HUES48 (cell line): ENCODE results near the gene ISYNA1.

Source experiments
- H3K27ac ChIP-seq: one replicate; pipeline ENCODE4 v1.7.0; 2013; ENCODE audit warnings: low read depth, low read length, inconsistent platforms
- H3K27me3 ChIP-seq: 2 replicates; pipeline ENCODE4 v1.6.1; 2013; ENCODE audit warnings: mild to moderate bottlenecking, low read length; ENCODE audit not compliant: control insufficient read depth, insufficient read depth
- H3K36me3 ChIP-seq: 2 replicates; pipeline ENCODE4 v1.6.1; 2013; ENCODE audit warnings: low read length; ENCODE audit not compliant: control insufficient read depth, insufficient read depth
- H3K4me1 ChIP-seq: 2 replicates; pipeline ENCODE4 v1.6.1; 2013; ENCODE audit warnings: mild to moderate bottlenecking, low read length; ENCODE audit not compliant: control insufficient read depth, insufficient read depth
- H3K4me3 ChIP-seq: 2 replicates; pipeline ENCODE4 v1.5.1; 2013; ENCODE audit warnings: mild to moderate bottlenecking, low read depth, low read length
- H3K9ac ChIP-seq: 2 replicates; pipeline ENCODE4 v1.6.1; 2013; ENCODE audit warnings: mild to moderate bottlenecking, low read depth, low read length, moderate library complexity
- H3K9me3 ChIP-seq: 2 replicates; pipeline ENCODE4 v1.6.1; 2013; ENCODE audit warnings: low read length; ENCODE audit not compliant: control insufficient read depth, insufficient read depth

Gene ISYNA1

DNA sequence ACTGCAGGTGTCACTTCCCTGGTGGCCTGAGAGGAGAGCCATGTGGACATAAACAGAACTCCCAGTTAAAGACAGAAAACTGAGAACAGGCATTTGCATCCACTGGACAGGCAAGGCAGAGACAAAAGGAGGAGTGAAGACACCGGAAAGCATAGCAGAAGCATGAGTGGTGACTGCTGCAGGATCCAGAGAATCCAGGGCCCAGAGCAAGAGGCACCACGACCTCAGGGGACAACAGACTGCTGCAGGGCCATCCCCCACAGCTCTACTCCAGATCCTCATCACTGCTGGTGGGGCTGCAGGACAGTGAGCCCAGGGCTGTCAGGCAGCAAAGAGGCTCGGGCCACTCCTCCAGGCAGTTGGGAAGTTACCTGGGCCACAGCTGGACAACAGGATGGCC, 14.5 kb upstream of the ISYNA1 start:
- Histone ChIP-seq H3K9me3 (no peaks in the 10 kb centered on the region), H3K36me3 (peaks cover 29% of the 10 kb centered on the region), H3K27ac (no peak overlapping the region), H3K9ac (no peak overlapping the region), H3K4me3 (no peak overlapping the region), H3K4me1 (0 out of 2 replicates have a peak, but pooled peaks cover 3% of the 10 kb centered on the region), H3K27me3 (no peaks in the 10 kb centered on the region)

DNA sequence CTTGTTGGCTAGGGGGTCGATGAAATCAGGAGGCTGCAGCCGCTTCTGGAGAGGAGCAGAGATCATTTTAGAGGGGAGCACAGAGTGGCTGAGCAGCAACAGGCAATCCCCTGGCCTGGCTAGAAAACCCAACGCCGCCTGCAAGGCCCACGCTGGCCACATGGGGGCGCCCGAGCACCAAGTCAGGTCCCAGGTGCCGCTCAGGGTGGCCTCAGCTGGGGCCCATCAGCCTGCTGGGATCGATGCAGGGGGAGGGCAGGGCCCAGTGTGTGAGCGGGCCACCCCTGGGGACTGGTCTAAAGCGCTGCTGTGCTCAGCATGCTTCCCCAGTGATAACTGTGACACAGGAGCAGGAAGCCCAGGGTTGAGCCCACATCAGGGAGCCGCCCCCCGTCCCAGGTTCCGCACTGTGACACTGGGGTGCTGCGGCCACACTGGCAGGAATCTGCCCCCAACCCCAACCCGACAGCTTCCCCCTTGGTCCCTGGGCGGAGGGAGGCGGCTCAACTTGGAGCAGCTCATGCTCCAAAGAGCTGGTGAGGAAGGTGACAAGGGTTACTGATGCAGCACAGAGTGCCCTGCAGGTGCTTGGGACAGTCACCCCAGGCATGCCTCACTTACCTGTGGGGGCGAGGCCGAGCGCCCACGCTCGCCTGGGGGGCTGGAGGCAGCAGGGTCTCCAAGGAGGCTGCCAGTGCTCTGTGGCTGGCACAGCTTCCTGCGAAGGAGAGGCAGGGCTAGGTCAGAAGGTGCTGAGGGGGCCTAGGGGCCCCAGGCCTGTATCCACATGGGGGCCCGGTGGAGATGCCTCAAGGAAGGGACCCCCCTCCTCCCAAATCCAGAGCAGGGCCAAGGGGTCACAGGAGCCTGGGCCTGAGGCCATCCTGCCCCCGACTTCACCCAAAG, 13.3 kb upstream of the ISYNA1 start:
- H3K27me3 ChIP-seq = no peaks in the 10 kb centered on the region
- peaks cover 32% of the 10 kb centered on the region for H3K36me3 ChIP-seq
- no peak overlapping the region for H3K27ac ChIP-seq
- no peaks in the 10 kb centered on the region for H3K9me3 ChIP-seq
- 0 out of 2 replicates have a peak, but pooled peaks cover 3% of the 10 kb centered on the region for H3K4me1 ChIP-seq
- no peak overlapping the region for H3K9ac ChIP-seq
- H3K4me3 ChIP-seq = no peak overlapping the region

DNA sequence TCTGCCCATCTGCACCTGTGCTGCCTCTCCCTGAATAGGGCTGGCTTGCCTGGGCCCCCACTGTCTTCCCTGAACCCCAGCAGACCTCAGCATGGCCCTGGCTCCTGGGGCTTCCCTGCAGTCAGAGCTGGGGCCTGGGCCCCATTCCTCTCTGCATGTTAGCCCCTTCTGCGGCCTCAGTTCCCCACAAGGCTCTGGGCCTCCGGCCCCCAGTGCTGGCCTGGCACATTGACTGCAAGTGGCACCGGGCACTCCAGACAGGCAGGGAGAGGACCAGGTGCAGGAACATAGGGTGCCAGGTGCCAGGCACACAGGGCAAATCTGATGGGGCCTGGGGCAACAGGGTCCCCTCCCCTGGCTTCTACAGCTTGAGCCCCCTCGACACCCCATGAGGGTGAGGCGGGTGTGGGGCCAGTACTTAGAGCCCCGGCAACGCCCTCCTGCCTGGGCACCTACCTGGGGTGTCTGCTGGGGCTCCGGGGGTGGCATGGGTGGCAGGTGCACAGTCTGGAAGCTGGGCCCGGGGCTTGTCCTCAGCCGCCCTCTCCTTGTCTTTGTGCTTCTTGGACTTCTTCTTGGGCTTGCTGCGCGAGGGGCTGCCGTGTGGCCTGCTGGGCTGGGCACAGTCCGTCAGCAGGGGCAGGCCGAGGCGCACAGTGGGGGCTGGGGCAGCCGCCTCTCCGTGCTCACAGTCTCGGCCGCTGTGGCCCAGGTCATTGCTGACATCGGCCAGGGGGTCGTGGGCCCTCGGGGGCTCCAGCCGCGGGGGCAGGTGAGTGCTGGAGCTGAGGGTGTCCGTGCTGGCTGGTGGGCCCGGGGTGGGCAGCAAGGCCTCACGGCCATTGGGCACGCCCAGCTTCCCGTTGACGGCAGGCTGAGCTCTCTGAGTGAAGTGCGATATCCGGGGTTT, 12.3 kb upstream of the ISYNA1 start:
- Histone ChIP-seq H3K36me3 (peaks cover 39% of the 10 kb centered on the region), H3K4me1 (0 out of 2 replicates have a peak, but pooled peaks cover 3% of the 10 kb centered on the region), H3K9me3 (no peaks in the 10 kb centered on the region), H3K4me3 (no peak overlapping the region), H3K27me3 (no peaks in the 10 kb centered on the region), H3K27ac (no peak overlapping the region), H3K9ac (no peak overlapping the region)

DNA sequence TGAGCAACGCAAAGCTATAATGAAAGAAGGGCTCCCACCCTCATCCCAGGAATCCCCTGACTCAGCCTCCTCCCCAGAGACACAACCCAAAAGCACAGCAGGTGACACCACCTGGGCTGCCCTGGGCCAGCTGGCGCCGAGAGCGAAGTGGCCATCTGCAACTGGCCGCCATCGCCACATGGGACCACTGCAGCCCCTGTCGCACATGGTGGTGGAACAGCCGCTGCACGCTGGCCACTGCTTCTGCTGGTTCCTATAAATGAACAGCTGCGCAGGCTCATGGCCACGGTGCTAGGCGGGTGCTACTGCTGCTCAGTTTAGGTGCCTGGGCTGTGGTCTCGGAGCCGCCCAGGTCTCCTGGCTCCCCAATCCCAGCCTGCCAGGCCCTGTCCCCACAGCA, 11.6 kb upstream of the ISYNA1 start:
- Histone ChIP-seq H3K9me3 (no peaks in the 10 kb centered on the region), H3K4me3 (no peak overlapping the region), H3K27me3 (no peaks in the 10 kb centered on the region), H3K27ac (no peak overlapping the region), H3K36me3 (peaks cover 45% of the 10 kb centered on the region), H3K4me1 (0 out of 2 replicates have a peak, but pooled peaks cover 3% of the 10 kb centered on the region), H3K9ac (no peak overlapping the region)

DNA sequence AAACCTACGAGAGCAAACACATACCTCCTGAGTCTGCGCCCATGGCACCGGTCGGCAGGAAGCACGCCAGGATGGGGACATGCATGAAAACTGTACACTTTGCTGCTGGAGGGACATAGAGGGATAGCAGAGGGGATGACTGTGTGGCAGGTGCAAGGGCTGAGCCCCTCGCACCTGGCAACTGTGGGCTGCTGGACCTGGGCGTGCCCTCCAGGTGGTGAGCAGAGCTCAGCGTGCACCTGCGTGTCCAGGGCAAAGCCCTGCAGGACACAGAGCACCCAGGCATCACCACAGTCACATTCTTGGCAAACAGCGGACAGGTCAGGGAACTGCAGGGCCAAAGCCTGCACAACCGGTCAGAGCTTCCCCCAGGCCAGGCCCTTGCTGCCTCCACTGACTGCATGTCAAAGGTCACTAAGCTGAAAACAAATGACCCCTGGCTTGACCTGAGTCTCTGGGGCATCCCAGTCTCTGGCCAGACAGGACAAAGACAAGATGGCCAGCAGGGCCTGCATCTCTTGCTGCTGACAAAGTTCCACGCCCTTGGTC, 9.0 kb upstream of the ISYNA1 start:
- no peaks in the 10 kb centered on the region for H3K4me1 ChIP-seq
- no peak overlapping the region for H3K9ac ChIP-seq
- no peak overlapping the region for H3K4me3 ChIP-seq
- no peaks in the 10 kb centered on the region for H3K27me3 ChIP-seq
- peaks cover 56% of the 10 kb centered on the region for H3K36me3 ChIP-seq
- no peak overlapping the region for H3K27ac ChIP-seq
- H3K9me3 ChIP-seq = no peaks in the 10 kb centered on the region

DNA sequence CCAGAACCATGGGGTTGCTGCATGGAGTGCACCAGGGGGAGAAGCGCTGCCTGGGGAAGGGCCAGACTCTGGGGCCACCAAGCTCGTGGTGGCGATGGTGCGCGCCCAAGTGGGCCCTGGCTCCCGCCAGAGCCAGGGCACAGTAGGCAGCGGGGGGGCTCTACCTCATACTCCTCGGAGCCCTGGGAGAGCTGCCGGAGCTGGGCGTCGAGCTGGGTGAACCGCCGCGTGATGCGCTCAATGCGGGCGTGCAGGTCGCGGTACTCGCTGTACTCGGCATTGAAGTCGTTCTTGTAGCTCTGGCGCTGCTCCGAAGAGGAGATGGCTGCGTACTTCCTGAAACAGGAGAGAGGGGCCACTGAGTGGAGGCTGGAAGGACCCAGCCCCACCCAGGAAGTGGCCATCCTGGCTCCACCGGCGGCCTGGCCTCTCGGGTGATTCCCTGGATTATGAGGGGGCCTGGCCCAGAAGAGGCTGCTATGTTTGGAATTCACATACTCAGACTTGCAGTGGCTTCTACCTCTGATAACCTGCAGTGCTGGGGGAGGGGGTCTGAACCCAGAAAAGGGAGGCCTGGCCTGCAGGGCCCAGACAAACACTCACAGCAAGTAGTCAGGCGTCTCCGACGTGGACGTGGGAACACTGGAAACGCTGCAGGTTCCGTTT, 8.3 kb upstream of the ISYNA1 start:
- H3K27me3 ChIP-seq = no peaks in the 10 kb centered on the region
- no peaks in the 10 kb centered on the region for H3K9me3 ChIP-seq
- no peaks in the 10 kb centered on the region for H3K4me1 ChIP-seq
- peaks cover 56% of the 10 kb centered on the region for H3K36me3 ChIP-seq
- no peak overlapping the region for H3K4me3 ChIP-seq
- H3K27ac ChIP-seq = no peak overlapping the region
- H3K9ac ChIP-seq = no peak overlapping the region

DNA sequence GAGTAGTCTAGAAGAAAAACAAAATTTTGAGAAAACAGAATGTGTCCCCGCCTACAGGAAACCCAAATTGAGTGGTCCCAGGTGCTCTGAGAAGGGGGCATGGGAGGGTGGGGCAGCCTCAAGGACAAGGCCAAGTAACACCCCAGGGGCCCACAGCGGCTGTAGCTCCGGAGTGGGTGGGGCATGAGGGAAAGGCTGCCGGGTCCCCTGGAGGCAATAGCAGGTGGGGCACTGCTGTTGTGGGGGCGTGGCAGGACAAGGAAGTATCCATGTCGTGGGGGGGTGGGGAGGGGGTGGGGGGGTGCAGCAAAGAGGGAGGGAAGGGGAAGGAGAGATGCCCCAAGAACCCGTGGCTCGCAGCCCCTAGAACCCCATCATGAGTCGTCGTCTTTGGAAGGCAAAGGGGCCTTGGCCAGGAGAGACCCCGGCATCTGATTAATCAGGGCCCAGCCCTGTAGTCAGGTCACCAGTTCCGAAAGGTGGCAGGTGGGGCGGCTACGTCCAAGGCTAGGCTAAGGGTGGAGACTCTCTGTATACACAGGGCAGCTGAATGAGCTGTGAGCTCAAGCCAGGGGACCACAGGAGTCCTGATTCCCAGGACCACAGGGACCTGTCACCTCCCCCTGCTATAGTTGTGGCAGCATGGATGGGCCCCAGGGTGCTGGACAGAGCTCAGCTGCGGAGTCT, 7.5 kb upstream of the ISYNA1 start:
- no peak overlapping the region for H3K27ac ChIP-seq

DNA sequence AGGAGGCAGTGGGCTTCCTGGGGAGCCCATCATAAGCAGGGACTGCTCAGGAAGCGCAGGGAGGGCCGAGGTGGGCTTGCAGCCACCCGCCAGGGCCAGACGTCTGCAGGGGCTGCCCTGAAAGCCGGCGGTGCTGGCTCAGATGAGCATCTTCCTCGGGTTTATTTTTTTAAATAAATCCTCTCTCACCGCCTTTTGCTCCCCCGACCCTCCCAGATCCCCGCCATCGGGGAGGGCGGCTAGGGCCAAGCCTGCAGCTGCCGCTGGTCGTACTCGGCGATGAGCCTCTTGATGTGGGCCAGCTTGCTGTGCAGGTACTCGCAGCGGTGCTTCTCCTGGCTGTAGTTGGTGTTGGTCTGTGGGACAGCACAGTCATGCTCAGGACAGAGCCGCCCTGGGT, 6.6 kb upstream of the ISYNA1 start:
- H3K27me3 ChIP-seq = no peaks in the 10 kb centered on the region
- H3K4me3 ChIP-seq = no peak overlapping the region
- peaks cover 4% of the 10 kb centered on the region for H3K4me1 ChIP-seq
- no peak overlapping the region for H3K27ac ChIP-seq
- H3K9ac ChIP-seq = no peak overlapping the region
- H3K36me3 ChIP-seq = peaks cover 43% of the 10 kb centered on the region
- H3K9me3 ChIP-seq = no peaks in the 10 kb centered on the region

More for the DNA sequence above, 7.5 kb upstream of the ISYNA1 start:
- Histone ChIP-seq H3K27me3 (no peaks in the 10 kb centered on the region), H3K4me3 (no peak overlapping the region), H3K36me3 (peaks cover 52% of the 10 kb centered on the region), H3K9ac (no peak overlapping the region), H3K4me1 (no peaks in the 10 kb centered on the region), H3K9me3 (no peaks in the 10 kb centered on the region)

DNA sequence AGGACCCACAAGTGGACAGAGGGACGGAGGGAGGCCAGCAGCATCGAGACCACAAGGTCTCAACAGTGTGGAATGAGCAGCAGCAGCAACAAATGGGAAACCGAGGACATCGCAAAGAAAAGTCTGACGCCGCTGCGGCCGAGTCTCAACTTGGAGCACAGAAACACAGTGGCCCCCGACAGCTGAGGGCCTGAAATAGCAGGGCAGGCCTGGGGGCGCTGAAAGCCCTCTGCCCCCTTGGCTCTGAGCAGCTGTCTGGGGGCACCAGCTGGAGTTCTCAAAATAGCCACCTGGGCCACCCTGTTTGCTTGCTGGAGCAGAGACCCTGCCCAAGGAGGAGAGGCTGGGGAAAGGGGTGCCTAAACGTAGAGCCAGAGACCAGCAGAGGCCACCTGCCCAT, 5.9 kb upstream of the ISYNA1 start:
- Histone ChIP-seq H3K27me3 (no peaks in the 10 kb centered on the region), H3K4me1 (peaks cover 10% of the 10 kb centered on the region), H3K9ac (no peak overlapping the region), H3K9me3 (no peaks in the 10 kb centered on the region), H3K36me3 (peaks cover 38% of the 10 kb centered on the region), H3K4me3 (no peak overlapping the region), H3K27ac (no peak overlapping the region)

DNA sequence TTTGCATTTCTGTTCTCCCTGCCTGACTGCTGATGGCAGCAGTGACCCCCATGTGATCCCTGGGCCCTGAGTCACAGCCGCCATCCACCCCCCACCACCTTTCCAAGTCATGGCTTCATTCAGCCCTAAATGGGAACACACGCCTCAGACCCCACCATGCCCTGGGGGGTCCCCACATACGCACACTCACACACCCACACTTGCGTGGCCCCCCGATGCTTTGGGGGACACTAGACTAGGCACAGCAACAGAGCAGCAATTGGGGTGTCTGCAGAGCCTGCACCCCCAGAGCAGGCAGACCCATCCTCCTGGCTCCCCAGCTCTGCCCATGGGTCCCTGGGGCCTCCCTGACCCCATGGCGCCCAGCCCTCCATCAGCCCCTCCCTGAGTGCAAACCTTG, 5.5 kb upstream of the ISYNA1 start:
- H3K4me3 ChIP-seq = no peak overlapping the region
- H3K9me3 ChIP-seq = no peaks in the 10 kb centered on the region
- H3K36me3 ChIP-seq = peaks cover 34% of the 10 kb centered on the region
- H3K27ac ChIP-seq = no peak overlapping the region
- peaks cover 15% of the 10 kb centered on the region for H3K4me1 ChIP-seq
- H3K27me3 ChIP-seq = no peaks in the 10 kb centered on the region
- no peak overlapping the region for H3K9ac ChIP-seq
